ENCODE results near the gene CWC15. TPM values are rescaled to one million over a fixed set of nuclear protein-coding genes. Genes with fewer than 3 reads are reported as not detected.
A peak's percentile ranks its signal among the peaks of the same experiment; 100 is the strongest.

The CWC15 gene
- total RNA-seq, 1 experiment from 2014 or later, result 58.9 TPM

GRCh38 chr11:94998285-94998684, 24.9 kb upstream of the CWC15 start:
- ChIA-PET POLR2A (no interaction called here), CTCF (no interaction called here)
- DNase-seq (ENCODE audit: low read depth, low spot score) (no peak), ATAC-seq (no peak)
- intact Hi-C loops (cut with micrococcal nuclease; ENCODE audit: unreplicated experiment), result no loop called here
- Histone ChIP-seq H3K27me3 (ENCODE audit: control insufficient read depth, insufficient read depth, low read length) (peaks cover 1% of the 10 kb centered on the region; the same call in 1 of the 2 replicates), H3K4me1 (ENCODE audit: control insufficient read depth, insufficient read depth, low read length) (no peaks in the 10 kb centered on the region), H3K27ac (ENCODE audit: low read length) (no peak overlapping the region), H3K4me3 (ENCODE audit: low read depth in 2 of 2, low read length in 2 of 2) (no peak overlapping the region), H3K9me3 (ENCODE audit: control insufficient read depth, insufficient read depth, low read depth, low read length) (no peaks in the 10 kb centered on the region), H3K36me3 (ENCODE audit: control insufficient read depth, insufficient read depth, low read length) (no peaks in the 10 kb centered on the region)
- TF ChIP-seq, protein P1, sequence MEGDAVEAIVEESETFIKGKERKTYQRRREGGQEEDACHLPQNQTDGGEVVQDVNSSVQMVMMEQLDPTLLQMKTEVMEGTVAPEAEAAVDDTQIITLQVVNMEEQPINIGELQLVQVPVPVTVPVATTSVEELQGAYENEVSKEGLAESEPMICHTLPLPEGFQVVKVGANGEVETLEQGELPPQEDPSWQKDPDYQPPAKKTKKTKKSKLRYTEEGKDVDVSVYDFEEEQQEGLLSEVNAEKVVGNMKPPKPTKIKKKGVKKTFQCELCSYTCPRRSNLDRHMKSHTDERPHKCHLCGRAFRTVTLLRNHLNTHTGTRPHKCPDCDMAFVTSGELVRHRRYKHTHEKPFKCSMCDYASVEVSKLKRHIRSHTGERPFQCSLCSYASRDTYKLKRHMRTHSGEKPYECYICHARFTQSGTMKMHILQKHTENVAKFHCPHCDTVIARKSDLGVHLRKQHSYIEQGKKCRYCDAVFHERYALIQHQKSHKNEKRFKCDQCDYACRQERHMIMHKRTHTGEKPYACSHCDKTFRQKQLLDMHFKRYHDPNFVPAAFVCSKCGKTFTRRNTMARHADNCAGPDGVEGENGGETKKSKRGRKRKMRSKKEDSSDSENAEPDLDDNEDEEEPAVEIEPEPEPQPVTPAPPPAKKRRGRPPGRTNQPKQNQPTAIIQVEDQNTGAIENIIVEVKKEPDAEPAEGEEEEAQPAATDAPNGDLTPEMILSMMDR (IDR thresholded peaks at IDR 0.05), result no peak
- no peak for TF ChIP-seq SIN3A (IDR thresholded peaks at IDR 0.05; ENCODE audit: borderline replicate concordance, insufficient read depth, low read depth, low read length)
- no peak for TF ChIP-seq POLR2AphosphoS5 (IDR thresholded peaks at IDR 0.05; ENCODE audit: low read depth, low read length)
- TF ChIP-seq, protein P2, sequence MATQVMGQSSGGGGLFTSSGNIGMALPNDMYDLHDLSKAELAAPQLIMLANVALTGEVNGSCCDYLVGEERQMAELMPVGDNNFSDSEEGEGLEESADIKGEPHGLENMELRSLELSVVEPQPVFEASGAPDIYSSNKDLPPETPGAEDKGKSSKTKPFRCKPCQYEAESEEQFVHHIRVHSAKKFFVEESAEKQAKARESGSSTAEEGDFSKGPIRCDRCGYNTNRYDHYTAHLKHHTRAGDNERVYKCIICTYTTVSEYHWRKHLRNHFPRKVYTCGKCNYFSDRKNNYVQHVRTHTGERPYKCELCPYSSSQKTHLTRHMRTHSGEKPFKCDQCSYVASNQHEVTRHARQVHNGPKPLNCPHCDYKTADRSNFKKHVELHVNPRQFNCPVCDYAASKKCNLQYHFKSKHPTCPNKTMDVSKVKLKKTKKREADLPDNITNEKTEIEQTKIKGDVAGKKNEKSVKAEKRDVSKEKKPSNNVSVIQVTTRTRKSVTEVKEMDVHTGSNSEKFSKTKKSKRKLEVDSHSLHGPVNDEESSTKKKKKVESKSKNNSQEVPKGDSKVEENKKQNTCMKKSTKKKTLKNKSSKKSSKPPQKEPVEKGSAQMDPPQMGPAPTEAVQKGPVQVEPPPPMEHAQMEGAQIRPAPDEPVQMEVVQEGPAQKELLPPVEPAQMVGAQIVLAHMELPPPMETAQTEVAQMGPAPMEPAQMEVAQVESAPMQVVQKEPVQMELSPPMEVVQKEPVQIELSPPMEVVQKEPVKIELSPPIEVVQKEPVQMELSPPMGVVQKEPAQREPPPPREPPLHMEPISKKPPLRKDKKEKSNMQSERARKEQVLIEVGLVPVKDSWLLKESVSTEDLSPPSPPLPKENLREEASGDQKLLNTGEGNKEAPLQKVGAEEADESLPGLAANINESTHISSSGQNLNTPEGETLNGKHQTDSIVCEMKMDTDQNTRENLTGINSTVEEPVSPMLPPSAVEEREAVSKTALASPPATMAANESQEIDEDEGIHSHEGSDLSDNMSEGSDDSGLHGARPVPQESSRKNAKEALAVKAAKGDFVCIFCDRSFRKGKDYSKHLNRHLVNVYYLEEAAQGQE (IDR thresholded peaks at IDR 0.05; ENCODE audit: insufficient read depth in 1 of 2, low read depth in 2 of 2, low read length in 1 of 2), result no peak
- no peak for TF ChIP-seq TCF7L2 (IDR thresholded peaks at IDR 0.05; ENCODE audit: low read depth, low read length)
- in situ Hi-C loops (cut with HindIII; ENCODE audit: low pct_unique_long_range_greater_than_20kb, low sequenced_read_pairs), result no loop called here
- no TSS peak for BruUV-seq (replicated peaks)

DNA sequence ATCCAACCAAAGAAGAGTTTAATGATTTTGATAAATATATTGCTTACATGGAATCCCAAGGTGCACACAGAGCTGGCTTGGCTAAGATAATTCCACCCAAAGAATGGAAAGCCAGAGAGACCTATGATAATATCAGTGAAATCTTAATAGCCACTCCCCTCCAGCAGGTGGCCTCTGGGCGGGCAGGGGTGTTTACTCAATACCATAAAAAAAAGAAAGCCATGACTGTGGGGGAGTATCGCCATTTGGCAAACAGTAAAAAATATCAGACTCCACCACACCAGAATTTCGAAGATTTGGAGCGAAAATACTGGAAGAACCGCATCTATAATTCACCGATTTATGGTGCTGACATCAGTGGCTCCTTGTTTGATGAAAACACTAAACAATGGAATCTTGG, 24.1 kb upstream of the CWC15 start:
- POLR2A ChIA-PET, result no interaction called here
- BruUV-seq (replicated peaks), result no TSS peak
- no peak overlapping the region for H3K27ac ChIP-seq (ENCODE audit: low read length)
- in situ Hi-C loops (cut with HindIII; ENCODE audit: low pct_unique_long_range_greater_than_20kb, low sequenced_read_pairs) (no loop called here), intact Hi-C loops (cut with micrococcal nuclease; ENCODE audit: unreplicated experiment) (no loop called here)
- TF ChIP-seq POLR2AphosphoS5 (IDR thresholded peaks at IDR 0.05; ENCODE audit: low read depth, low read length), result no peak
- TF ChIP-seq, protein P1 (IDR thresholded peaks at IDR 0.05), result peak; percentile 10; the same call in 1 of the 2 replicates
- no peak for TF ChIP-seq TCF7L2 (IDR thresholded peaks at IDR 0.05; ENCODE audit: low read depth, low read length)
- TF ChIP-seq, protein P2 (IDR thresholded peaks at IDR 0.05; ENCODE audit: insufficient read depth in 1 of 2, low read depth in 2 of 2, low read length in 1 of 2), result no peak
- TF ChIP-seq SIN3A (IDR thresholded peaks at IDR 0.05; ENCODE audit: borderline replicate concordance, insufficient read depth, low read depth, low read length), result no peak
- H3K27me3 ChIP-seq (ENCODE audit: control insufficient read depth, insufficient read depth, low read length), result peaks cover 5% of the 10 kb centered on the region
- no peak overlapping the region for H3K4me3 ChIP-seq (ENCODE audit: low read depth in 2 of 2, low read length in 2 of 2)
- CTCF ChIA-PET, result no interaction called here
- no peaks in the 10 kb centered on the region for H3K36me3 ChIP-seq (ENCODE audit: control insufficient read depth, insufficient read depth, low read length)
- no peaks in the 10 kb centered on the region for H3K4me1 ChIP-seq (ENCODE audit: control insufficient read depth, insufficient read depth, low read length)
- no peaks in the 10 kb centered on the region for H3K9me3 ChIP-seq (ENCODE audit: control insufficient read depth, insufficient read depth, low read depth, low read length)
- DNase-seq (ENCODE audit: low read depth, low spot score) (no peak), ATAC-seq (no peak)

Data from Panc1 (cell line).